Measurements from ENCODE around the gene SPAG9.

The SPAG9 gene

DNA sequence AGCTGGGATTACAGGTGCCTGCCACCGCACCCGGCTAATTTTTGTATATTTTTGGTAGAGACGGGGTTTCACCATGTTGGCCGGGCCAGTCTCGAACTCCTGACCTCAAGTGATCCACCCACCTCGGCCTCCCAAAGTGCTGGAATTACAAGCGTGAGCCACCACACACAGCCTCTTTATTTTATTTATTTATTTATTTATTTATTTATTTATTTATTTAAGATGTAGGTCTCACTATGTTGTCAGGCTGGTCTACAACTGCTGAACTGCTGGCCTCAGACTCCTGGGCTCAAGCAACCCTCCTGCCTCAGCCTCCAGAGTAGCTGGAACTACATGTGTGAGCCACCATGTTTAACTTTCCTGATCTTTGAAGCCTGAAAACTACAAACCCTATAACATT, 37.3 kb downstream of the SPAG9 start (continued):
- TF ChIP-seq, protein P1, sequence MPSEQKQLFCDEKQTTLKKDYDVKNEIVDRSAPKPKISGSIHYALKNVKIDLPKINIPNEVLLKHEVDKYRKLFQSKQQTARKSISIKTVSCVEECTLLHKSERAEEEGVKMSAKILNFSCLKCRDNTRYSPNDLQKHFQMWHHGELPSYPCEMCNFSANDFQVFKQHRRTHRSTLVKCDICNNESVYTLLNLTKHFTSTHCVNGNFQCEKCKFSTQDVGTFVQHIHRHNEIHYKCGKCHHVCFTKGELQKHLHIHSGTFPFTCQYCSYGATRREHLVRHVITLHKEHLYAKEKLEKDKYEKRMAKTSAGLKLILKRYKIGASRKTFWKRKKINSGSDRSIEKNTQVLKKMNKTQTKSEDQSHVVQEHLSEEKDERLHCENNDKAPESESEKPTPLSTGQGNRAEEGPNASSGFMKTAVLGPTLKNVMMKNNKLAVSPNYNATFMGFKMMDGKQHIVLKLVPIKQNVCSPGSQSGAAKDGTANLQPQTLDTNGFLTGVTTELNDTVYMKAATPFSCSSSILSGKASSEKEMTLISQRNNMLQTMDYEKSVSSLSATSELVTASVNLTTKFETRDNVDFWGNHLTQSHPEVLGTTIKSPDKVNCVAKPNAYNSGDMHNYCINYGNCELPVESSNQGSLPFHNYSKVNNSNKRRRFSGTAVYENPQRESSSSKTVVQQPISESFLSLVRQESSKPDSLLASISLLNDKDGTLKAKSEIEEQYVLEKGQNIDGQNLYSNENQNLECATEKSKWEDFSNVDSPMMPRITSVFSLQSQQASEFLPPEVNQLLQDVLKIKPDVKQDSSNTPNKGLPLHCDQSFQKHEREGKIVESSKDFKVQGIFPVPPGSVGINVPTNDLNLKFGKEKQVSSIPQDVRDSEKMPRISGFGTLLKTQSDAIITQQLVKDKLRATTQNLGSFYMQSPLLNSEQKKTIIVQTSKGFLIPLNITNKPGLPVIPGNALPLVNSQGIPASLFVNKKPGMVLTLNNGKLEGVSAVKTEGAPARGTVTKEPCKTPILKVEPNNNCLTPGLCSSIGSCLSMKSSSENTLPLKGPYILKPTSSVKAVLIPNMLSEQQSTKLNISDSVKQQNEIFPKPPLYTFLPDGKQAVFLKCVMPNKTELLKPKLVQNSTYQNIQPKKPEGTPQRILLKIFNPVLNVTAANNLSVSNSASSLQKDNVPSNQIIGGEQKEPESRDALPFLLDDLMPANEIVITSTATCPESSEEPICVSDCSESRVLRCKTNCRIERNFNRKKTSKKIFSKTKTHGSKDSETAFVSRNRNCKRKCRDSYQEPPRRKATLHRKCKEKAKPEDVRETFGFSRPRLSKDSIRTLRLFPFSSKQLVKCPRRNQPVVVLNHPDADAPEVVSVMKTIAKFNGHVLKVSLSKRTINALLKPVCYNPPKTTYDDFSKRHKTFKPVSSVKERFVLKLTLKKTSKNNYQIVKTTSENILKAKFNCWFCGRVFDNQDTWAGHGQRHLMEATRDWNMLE (tag by site-specific recombination; conservative IDR thresholded peaks at IDR 0.05; ENCODE audit: low read depth), result peak; percentile 93
- TF ChIP-seq ZNF292 (tag by site-specific recombination; IDR thresholded peaks at IDR 0.05; ENCODE audit: borderline replicate concordance, low read depth) (peak; percentile 44; the same call in 1 of the 2 replicates), ZBTB8A (tag by site-specific recombination; IDR thresholded peaks at IDR 0.05) (peak; percentile 81), ZNF202 (tag by site-specific recombination; IDR thresholded peaks at IDR 0.05; ENCODE audit: borderline replicate concordance) (peak; percentile 91; the same call in 1 of the 2 replicates), SP3 (tag by site-specific recombination; IDR thresholded peaks at IDR 0.05) (peak; percentile 42; the same call in 1 of the 2 replicates), ZNF19 (tag by site-specific recombination; IDR thresholded peaks at IDR 0.05; ENCODE audit: low read depth) (0 out of 2 replicates have a peak, but pooled peaks have one; percentile 44), ZNF560 (tag by site-specific recombination; IDR thresholded peaks at IDR 0.05; ENCODE audit: borderline replicate concordance) (peak; percentile 89), ZNF664 (tag by site-specific recombination; IDR thresholded peaks at IDR 0.05) (peak; percentile 74)
- TF ChIP-seq, protein P2, sequence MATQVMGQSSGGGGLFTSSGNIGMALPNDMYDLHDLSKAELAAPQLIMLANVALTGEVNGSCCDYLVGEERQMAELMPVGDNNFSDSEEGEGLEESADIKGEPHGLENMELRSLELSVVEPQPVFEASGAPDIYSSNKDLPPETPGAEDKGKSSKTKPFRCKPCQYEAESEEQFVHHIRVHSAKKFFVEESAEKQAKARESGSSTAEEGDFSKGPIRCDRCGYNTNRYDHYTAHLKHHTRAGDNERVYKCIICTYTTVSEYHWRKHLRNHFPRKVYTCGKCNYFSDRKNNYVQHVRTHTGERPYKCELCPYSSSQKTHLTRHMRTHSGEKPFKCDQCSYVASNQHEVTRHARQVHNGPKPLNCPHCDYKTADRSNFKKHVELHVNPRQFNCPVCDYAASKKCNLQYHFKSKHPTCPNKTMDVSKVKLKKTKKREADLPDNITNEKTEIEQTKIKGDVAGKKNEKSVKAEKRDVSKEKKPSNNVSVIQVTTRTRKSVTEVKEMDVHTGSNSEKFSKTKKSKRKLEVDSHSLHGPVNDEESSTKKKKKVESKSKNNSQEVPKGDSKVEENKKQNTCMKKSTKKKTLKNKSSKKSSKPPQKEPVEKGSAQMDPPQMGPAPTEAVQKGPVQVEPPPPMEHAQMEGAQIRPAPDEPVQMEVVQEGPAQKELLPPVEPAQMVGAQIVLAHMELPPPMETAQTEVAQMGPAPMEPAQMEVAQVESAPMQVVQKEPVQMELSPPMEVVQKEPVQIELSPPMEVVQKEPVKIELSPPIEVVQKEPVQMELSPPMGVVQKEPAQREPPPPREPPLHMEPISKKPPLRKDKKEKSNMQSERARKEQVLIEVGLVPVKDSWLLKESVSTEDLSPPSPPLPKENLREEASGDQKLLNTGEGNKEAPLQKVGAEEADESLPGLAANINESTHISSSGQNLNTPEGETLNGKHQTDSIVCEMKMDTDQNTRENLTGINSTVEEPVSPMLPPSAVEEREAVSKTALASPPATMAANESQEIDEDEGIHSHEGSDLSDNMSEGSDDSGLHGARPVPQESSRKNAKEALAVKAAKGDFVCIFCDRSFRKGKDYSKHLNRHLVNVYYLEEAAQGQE (tag by site-specific recombination; IDR thresholded peaks at IDR 0.05), result peak; percentile 81
- TF ChIP-seq, protein P3, sequence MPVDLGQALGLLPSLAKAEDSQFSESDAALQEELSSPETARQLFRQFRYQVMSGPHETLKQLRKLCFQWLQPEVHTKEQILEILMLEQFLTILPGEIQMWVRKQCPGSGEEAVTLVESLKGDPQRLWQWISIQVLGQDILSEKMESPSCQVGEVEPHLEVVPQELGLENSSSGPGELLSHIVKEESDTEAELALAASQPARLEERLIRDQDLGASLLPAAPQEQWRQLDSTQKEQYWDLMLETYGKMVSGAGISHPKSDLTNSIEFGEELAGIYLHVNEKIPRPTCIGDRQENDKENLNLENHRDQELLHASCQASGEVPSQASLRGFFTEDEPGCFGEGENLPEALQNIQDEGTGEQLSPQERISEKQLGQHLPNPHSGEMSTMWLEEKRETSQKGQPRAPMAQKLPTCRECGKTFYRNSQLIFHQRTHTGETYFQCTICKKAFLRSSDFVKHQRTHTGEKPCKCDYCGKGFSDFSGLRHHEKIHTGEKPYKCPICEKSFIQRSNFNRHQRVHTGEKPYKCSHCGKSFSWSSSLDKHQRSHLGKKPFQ (tag by site-specific recombination; IDR thresholded peaks at IDR 0.05), result 0 out of 2 replicates have a peak, but pooled peaks have one; percentile 16

DNA sequence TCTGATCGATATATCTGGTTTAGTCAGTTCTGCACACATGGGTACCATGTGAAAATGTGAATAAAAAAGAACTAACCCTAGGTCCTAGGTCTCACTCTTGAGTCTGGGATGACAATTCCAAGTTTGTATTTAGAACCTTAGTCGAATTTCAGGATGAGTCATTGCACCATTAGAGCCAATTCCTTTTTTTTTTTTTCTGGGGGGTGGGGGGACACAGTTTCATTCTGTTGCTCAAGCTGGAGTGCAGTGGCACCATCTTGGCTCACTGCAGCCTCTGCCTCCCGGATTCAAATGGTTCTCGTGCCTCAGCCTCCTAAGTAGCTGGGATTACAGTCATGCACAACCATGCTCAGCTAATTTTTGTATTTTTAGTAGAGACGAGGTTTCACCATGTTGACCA, 41.6 kb downstream of the SPAG9 start:
- no peak overlapping the region for H3K4me3 ChIP-seq (ENCODE audit: low read depth, low read length)
- peaks cover 37 to 49% of the 10 kb centered on the region in 2 experiments for H3K36me3 ChIP-seq (ENCODE audit: control insufficient read depth in 2 of 2, insufficient read depth in 1 of 2, low read length in 2 of 2)
- no peak overlapping the region for H3K27ac ChIP-seq (ENCODE audit: extremely low read depth, low read depth, low read length)
- CTCF ChIA-PET, result interaction anchor here (0.7 to 1.0 kb wide), 3 partner anchors 70 to 517 kb away, joined by 3 read pairs; partner anchors contain the start of gene NME1
- H3K4me1 ChIP-seq (ENCODE audit: control insufficient read depth, insufficient read depth, low read length), result no peaks in the 10 kb centered on the region; the same call in 1 of the 2 replicates
- no peaks in the 10 kb centered on the region for H3K9me3 ChIP-seq (ENCODE audit: control insufficient read depth, insufficient read depth, low read depth, low read length)
- POLR2A ChIA-PET, result no interaction called here
- TF ChIP-seq SP7 (tag by site-specific recombination; IDR thresholded peaks at IDR 0.05), result peak; percentile 53; the same call in 1 of the 2 replicates
- TF ChIP-seq ZNF629 (tag by site-specific recombination; IDR thresholded peaks at IDR 0.05), result peak; percentile 45
- TF ChIP-seq KLF8 (tag by site-specific recombination; IDR thresholded peaks at IDR 0.05), result peak; percentile 55; the same call in 1 of the 2 replicates
- TF ChIP-seq ZNF239 (tag by site-specific recombination; IDR thresholded peaks at IDR 0.05), result no peak
- no peak for TF ChIP-seq ZBTB1 (tag by site-specific recombination; IDR thresholded peaks at IDR 0.05)
- TF ChIP-seq, protein P4, sequence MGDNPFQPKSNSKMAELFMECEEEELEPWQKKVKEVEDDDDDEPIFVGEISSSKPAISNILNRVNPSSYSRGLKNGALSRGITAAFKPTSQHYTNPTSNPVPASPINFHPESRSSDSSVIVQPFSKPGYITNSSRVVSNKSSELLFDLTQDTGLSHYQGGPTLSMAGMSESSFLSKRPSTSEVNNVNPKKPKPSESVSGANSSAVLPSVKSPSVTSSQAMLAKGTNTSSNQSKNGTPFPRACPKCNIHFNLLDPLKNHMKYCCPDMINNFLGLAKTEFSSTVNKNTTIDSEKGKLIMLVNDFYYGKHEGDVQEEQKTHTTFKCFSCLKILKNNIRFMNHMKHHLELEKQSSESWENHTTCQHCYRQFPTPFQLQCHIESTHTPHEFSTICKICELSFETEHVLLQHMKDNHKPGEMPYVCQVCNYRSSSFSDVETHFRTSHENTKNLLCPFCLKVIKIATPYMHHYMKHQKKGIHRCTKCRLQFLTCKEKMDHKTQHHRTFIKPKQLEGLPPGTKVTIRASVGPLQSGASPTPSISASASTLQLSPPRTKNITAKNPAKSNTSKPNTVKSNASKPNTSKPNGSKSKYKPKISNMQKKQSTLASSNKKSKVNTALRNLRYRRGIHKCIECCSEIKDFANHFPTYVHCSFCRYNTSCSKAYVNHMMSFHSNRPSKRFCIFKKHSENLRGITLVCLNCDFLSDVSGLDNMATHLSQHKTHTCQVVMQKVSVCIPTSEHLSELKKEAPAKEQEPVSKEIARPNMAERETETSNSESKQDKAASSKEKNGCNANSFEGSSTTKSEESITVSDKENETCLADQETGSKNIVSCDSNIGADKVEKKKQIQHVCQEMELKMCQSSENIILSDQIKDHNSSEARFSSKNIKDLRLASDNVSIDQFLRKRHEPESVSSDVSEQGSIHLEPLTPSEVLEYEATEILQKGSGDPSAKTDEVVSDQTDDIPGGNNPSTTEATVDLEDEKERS (tag by site-specific recombination; IDR thresholded peaks at IDR 0.05), result peak; percentile 82
- no peak for TF ChIP-seq BCL11A (tag by site-specific recombination; IDR thresholded peaks at IDR 0.05; ENCODE audit: low read depth)
- TF ChIP-seq, protein P5, sequence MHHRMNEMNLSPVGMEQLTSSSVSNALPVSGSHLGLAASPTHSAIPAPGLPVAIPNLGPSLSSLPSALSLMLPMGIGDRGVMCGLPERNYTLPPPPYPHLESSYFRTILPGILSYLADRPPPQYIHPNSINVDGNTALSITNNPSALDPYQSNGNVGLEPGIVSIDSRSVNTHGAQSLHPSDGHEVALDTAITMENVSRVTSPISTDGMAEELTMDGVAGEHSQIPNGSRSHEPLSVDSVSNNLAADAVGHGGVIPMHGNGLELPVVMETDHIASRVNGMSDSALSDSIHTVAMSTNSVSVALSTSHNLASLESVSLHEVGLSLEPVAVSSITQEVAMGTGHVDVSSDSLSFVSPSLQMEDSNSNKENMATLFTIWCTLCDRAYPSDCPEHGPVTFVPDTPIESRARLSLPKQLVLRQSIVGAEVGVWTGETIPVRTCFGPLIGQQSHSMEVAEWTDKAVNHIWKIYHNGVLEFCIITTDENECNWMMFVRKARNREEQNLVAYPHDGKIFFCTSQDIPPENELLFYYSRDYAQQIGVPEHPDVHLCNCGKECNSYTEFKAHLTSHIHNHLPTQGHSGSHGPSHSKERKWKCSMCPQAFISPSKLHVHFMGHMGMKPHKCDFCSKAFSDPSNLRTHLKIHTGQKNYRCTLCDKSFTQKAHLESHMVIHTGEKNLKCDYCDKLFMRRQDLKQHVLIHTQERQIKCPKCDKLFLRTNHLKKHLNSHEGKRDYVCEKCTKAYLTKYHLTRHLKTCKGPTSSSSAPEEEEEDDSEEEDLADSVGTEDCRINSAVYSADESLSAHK (tag by site-specific recombination; IDR thresholded peaks at IDR 0.05), result no peak
- no peak for TF ChIP-seq ZNF707 (tag by site-specific recombination; IDR thresholded peaks at IDR 0.05)
- no peak for TF ChIP-seq ZBTB8A (tag by site-specific recombination; IDR thresholded peaks at IDR 0.05)
- TF ChIP-seq ZNF366 (tag by site-specific recombination; conservative IDR thresholded peaks at IDR 0.05), result no peak
